ENCODE results near the gene PLAU.
"Not testable (repeated sequence)": the region's sequence is repeated elsewhere in the genome, so short reads cannot be mapped to it uniquely, and the experiment has no call there.

PLAU gene

DNA sequence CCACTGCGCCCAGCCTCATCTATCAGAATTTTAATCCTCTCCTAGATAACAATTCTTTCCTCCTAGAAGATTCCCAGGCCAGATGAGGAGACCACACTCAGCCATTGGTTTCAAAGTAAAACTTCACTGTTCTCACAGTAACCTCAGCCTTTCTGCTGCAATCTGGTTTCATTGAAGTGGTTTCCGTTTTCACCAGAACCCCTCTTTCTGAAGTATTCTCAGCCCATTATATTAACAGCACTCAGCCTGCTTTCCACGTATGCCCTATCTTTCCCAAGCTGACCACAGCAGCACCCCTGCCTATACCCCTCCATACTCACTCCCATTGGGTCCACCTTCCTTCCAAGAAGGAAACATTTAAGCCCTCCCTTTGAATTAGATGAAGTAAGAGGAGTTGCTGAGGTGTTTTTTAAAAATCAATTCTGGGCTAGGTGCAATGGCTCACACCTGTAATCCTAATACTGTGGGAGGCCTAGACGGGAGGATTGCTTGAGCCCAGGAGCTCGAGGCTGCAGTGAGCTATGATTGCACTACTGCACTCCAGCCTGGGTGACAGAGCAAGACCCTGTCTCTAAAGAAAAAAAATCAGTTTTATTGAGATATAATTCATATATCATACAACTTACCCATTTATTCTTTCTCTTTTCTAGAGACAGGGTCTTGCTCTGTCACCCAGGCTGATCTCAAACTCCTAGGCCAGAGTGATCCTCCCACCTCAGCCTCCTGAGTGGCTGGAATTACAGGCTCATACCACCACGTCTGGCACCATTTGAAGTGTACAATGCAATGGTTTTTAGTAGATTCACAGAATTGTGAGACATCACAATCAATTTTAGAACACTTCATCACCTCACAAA lies 11.3 kb downstream of the PLAU start:
- peak; percentile 10 for DNase-seq (ENCODE audit: low read depth)

DNA sequence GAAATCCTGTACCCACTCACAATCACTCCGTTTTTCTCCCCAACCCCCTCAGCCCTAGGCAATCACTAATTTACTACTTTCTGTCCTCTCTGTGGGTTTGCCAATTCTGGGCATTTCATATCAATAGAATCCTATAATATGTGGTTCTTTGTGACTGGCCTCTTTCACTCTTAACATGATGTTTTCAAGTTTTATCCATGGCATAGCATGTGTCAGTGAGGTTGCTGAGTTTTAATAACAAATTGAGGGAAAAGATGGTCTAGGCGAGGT lies 11.9 kb downstream of the PLAU start:
- no peak for DNase-seq (ENCODE audit: low read depth)

DNA sequence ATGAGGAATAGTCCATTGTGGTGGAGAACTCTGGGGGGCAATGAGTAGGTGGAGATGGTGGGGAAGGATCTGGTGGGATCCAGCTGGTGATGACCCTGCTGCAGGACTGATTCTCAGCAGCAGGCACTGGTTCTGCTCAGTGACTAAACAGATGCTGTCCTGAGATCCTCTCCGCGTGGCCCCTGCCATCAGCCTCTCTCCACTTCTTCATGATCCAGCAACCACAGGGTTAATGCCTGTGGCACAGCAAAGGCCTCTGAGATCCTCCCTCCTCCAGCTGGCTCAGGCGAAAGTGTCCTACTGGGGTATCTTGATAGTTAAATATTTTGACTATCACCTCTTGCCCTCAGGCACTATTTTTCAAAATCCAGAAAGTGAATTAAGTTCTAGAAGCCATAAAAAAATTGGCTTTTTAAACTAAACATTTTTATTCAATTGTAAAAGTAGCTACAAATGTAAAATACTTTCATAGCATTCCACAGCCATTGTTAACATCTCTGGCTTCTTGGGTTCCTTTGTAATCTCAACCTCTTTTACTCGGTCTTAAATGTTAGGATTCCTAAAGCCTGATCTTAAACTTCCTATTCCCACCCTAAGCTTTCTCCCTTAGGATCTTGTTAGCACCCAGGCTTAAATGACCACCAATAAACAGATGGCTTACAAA lies 13.1 kb downstream of the PLAU start:
- DNase-seq (ENCODE audit: low read depth) = no peak

DNA sequence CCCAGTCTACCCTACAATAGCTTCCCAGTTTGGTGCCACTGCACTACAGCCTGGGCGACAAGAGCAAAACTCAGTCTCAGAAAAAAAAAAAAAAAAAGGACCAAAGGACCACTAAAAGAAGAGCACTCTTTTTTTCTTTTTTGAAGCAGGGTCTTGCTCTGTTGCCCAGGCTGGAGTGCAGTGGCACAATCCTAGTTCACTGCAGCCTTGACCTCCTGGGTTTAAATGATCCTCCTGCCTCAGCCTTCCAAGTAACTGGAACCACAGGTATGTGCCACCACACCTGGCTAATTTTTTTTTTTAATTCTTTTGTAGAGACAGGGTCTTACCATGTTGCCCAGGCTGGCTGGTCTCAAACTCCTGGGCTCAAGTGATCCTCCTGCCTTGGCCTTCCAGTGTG lies 14.0 kb downstream of the PLAU start:
- no peak for DNase-seq (ENCODE audit: low read depth)

DNA sequence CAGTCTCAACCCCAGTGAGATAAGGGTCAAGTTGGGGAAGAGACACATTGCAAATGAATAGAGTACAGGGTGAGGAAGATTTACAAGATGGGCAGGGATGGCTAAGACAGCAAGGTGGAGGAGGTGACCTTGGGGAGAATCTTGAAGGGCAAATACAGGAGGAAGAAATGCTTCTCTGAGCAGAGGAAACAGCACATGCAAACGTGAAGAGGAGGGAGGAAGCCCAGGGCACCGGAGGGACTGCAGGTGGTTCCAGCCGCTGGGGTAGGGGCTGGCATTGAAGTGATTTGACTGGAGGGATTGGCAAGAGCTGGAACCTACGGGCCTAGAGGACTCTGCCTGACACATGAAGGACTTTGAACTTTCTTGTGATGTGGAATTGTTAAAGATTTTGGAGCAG lies 14.6 kb downstream of the PLAU start:
- no peak for DNase-seq (ENCODE audit: low read depth)

DNA sequence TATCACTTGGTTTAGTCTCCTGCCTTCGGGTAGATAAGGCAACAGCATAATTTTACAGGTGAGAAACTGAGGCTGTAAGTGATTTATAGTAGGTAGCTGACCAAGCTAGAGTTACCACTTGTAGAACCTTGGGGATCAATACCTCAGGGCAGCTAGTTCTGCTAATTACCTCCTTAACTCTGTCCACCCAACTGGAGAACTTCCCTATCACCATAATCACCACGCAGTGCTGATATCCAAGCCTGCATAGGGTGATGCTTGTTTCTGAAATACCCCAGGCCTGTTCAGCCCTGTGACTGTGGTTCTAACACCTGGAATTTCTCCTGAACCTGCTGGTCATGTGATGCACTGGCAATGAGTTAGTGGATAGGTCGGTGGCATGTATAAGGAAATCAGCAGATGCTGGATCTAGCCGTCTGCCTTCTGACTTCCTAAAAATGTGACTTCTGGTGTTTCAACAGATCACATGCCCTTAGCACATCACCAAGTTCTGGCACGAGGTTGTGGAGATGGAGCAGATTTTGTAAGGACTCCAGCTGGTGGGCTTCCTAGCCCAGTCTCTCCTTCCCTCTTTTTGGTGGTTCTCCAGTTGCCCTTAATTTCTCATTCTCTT lies 15.3 kb downstream of the PLAU start:
- DNase-seq (ENCODE audit: low read depth) = no peak

DNA sequence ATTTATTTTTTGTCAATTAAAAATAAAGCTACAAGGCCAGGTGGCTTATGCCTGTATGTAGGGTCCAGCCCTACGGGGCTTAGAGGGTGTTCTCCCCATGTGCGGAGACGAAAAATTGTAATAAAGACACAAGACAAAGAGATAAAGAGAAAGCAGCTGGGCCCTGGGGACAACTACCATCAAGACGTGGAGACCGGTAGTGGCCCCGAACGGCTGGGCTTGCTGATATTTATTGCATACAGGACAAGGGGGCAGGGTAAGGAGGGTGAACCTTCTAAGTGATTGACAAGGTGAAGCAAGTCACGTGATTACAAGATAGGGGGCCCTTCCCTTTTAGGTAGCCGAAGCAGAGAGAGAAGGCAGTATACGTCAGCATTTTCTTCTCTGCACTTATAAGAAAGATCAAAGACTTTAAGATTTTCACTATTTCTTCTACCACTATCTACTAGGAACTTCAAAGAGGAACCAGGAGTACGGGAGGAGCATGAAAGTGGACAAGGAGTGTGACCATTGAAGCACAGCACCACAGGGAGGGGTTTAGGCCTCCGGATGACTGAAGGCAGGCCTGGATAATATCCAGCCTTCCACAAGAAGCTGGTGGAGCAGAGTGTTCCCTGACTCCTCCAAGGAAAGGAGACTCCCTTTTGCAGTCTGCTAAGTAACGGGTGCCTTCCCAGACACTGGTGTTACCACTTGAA lies 19.8 kb downstream of the PLAU start:
- not testable (repeated sequence) for DNase-seq (ENCODE audit: low read depth)

DNA sequence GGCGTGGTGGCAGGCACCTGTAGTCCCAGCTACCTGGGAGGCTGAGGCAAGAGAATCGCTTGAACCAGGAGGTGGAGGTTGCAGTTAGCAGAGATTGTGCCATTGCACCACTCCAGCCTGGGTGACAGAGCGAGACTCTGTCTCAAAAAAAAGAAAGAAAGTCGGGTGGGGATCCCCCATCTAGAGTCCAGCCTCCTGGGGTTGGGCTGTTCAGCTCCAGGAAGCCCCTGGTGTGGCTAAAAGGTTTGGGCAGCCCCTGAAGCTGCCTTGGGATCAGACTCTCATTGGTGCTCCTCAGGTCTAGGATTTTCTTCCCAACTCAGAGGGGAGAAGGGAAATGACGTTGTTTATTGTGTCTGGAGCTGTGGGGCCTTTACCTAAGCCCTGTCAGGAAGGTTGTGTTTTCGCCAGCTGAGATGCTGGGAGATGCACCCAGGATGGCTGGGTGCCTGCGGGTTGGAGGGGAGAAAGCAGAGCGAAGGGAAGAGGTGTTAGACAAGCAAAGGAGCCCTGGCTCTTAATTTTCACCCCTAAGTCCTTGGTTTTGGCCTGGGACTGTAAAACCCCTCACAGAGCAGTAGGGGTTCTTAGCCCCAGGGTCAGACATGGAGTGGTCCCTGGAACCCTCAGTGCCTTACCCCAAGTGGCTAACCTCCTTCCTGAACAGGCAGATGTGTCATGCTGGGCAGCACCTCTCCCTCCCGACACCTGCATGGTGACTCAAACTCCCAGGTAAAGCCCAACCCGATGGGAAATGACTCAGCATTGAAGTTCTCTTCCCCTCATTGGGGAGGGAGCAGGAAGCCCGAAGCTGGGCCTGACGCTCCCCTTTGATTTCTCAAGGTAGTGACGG lies 21.1 kb downstream of the PLAU start:
- DNase-seq (ENCODE audit: low read depth) = no peak

DNA sequence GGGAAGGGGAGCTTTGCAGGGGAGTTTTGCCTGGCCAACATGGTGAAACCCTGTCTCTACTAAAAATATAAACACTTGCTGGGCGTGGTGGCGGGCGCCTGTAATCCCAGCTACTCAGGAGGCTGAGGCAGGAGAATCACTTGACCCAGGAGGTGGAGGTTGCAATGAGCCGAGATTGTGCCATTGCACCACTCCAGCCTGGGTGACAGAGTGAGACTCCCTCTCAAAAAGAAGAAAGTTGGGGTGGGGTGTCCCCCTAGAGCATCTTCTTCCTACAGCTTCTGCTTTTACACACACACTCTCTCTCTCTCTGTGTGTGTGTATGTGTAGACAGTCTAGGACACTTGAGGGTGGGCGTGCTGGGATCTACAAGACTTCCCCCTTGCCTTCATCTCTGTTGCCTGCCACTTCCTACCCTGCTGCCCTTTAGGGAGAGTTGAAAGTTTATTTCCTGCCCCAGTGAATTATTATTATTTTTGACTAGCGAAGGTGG lies 21.7 kb downstream of the PLAU start:
- DNase-seq (ENCODE audit: low read depth) = no peak

DNA sequence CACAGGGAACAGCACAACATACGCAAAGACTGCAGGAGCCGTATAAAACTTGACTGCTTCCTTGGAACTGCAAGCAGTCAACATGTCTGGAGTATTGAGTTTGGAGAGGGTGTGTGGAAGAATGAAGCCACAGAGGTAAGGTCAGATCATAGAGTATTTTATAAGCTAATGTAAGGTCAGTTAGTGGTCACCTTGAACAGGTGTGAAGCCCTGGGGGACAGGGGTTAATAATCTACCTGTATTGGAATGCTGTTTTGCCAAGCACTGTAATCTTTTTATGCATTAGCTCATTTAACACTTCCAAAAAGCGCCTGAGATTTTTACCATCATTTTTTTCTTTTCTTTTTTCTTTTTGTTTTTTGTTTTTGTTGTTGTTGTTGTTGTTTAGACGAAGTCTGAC lies 23.1 kb downstream of the PLAU start:
- DNase-seq (ENCODE audit: low read depth) = no peak

DNA sequence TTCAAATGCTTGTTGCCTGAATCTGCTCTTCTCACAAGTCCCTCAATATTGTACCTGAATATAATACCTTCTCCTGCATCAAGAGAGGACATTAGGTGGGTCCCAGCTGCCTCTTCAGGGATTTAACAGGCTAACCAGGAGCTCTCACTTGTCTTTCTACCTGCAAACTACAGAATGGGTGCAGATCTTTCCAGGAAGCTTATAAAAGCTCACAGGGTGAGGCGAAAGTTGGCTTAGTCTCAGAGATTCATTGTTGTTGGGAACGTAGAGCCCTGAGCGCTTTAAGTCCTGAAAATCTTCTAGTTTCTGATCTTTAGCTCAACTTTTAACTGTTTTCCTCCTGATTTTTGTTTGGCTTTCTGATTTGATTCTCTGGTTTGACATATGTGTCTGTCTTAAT lies 25.0 kb downstream of the PLAU start:
- no peak for DNase-seq (ENCODE audit: low read depth)

DNA sequence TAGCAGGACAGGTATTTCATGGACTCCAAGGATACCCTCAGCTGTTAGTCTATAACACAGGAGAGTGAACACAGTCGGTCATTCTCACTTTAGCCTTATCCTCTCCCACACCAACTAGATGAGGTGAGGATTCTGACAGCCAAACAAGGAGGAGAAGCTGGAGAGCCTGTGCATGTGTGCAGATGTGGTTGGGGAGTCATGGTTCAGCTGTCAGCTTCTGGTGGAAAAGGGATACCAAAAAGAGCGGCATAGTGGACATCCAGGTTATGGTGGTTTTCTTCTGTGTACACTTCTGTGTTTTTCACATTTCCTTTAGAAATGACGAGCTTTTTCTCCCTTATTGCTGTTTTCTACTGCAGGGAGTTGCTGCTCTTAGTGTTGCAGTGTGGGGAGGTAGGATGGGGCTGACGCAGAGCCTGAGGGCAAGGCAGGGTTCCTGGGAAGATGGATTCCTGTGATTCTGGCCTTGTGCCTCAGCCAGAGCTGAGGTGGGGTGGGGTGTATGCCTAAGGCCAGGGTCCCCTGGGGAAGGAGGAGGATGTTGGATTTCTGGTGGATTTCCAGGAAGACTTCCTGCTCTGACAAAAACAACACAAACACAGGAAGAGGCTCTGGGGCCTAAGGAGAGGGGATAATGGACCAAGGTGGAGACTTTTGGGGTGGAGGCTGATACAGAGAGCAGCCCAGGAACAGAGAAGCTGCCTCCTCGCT lies 26.6 kb downstream of the PLAU start:
- no peak for DNase-seq (ENCODE audit: low read depth)

DNA sequence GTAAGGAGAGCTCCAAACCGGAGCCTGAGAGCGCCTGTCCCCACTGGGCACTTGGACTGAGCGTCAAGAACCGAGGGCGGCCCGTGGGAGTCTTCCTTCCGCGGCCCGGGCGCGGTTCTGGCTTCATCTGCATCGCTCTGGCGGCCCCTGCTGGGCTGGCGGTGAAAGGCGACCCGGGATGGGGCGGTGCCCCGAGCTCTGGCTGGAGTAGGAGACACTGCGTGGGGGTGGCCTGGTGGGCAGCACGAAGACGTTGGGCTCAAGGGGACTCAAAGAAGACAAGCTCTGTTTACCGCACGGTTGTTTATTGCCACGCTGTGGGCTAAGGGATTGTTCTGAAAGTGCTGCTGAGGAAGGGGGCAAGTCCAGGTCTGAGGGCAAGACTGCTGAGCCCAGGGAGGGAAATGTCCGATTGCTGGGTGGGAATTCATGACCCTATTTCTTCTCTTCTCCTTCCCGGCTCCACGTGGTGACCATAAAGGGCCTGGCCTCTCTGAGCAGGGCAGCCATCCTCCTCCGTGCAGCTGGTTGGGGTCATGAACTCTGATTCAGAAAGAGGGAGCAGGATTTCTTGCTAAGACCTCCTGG lies 29.8 kb downstream of the PLAU start:
- peak; percentile 69 for DNase-seq (ENCODE audit: low read depth)

DNA sequence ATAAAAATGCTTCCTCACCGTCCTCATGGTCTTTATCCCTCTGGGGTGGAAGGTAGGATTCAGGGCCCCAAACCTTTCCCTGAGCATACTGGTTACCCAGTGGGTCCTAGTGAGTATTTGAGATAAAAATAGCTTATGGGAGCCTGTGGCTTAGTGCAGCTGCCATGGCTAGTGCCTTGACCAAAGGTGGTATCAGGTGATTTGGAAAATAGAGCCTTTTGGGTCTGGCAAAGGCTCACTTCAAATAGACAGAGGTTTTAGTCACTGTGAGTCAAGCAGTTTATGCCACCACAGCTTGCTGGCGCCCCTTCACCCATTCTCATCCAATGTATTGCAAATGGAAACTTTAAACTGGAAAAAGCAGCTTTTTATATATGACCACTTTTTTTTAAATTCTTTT lies 30.4 kb downstream of the PLAU start:
- DNase-seq (ENCODE audit: low read depth) = no peak

DNA sequence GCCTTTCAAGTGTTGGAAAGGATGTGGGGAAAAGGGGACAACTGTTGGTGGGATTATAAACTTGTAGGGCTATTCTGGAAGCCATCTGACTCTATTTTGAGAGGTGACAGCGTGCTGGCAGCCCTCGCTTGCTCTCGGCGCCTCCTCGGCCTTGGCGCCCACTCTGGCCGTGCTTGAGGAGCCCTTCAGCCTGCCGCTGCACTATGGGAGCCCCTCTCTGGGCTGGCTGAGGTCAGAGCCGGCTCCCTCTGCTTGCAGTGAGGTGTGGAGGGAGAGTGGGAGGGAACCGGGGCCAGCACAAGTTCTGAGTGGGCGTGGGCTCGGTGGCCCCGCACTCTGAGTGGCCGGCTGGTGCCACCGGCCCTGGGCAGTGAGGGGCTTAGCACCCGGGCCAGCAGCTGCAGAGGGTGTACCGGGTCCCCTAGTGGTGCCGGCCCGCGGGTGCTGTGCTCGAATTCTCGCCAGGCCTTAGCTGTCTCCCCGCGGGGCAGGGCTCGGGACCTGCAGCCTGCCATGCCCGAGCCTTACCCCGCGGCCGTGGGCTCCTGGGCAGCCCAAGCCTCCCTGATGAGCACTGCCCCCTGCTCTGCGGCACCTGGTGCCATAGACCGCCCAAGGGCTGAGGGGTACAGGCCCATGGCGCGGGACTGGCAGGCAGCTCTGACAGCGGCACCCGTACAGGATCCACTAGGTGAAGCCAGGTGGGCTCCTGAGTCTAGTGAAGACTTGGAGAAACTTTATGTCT lies 33.6 kb downstream of the PLAU start:
- DNase-seq (ENCODE audit: low read depth) = no peak

DNA sequence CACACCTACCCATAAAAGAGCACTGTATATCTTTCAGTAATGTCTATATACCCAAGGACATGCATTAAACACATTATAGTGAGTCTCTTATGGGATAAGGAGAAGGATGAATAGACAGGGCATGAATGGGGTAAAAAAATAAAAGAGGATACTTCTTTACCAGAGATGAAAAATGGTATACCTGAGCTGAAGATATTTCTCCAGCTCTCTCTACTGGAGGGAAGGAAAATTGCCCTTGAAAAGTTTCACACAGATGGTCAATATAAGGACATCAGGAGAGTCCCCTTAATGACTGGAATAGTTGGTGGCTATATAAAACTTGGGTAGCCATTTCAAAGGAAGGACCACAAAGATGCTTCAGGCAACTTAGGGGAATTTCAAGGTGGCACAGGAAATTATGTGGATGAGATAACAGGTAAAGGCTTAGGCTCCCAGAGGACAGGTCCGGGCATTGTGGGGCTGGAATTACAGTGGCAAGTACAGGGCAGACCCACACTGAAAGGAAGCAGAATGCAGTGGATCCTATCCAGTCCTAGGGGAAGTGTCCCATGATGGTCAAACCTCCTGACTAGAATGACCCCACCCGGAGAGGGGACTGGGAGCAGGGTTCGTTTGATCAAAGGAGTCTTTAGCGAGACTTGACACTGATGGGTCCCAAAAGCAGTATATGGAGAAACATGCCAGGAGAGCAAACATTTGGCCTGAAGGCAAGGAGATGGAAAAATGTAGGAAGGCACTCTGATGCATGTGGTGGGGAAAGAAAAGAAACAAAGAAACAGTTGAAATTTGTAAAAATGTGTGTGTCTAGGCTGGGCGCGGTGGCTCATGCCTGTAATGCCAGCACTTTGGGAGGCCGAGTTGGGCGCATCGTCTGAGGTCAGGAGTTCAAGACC lies 35.6 kb downstream of the PLAU start:
- DNase-seq (ENCODE audit: low read depth) = no peak

DNA sequence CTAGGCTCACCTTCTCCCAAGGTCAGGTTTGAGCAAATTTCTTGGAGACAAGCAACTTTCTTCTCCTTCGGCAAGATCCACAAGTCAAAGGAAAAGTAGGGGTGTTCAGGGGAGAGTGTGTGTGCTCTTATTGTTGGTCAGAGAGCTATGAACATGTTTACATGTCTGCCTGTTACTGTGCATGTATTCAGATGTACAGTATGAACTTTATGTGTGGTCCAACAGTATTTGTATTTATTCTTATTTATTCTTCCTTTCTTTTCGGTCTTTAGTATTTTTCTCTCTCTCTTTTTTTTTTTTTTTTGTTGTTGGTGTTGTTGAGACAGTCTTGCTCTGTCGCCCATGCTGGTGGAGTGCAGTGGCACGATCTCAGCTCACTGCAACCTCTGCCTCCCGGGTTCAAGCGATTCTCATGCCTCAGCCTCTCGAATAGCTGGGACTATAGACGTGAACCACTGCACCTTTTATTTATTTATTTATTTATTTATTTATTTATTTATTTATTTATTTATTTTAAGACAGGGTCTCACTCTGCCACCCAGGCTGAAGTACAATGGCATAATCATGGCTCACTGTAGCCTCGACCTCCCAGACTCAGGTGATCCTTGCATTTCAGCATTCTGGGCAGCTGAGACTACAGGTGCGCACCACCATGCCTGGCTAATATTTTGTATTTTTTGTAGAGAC lies 38.2 kb downstream of the PLAU start:
- DNase-seq (ENCODE audit: low read depth) = no peak

Measured in T follicular helper cell (primary cell).